GM21381 (cell line): ENCODE results near the gene PLD3.
"Not testable (repeated sequence)": the region's sequence is repeated elsewhere in the genome, so short reads cannot be mapped to it uniquely, and the experiment has no call there.

ENCODE experiments used
- ATAC-seq: cut with Tn5 transposase; IDR thresholded peaks from one replicate; pipeline ENCODE4 v1.9.1; 2021; ENCODE audit warnings: mild to moderate bottlenecking, moderate library complexity; ENCODE audit not compliant: unreplicated experiment

Gene PLD3

GRCh38 chr19:40362160-40362559 is 13.7 kb downstream of the PLD3 start:
- ATAC-seq = no peak

GRCh38 chr19:40363069-40363468 is 14.6 kb downstream of the PLD3 start:
- no peak for ATAC-seq

- ATAC-seq = no peak
Observed at GRCh38 chr19:40365010-40365409, 16.5 kb downstream of the PLD3 start.

- ATAC-seq = no peak
Observed at GRCh38 chr19:40365613-40366401, 17.3 kb downstream of the PLD3 start.

- no peak for ATAC-seq
Observed at GRCh38 chr19:40366697-40367561, 18.4 kb downstream of the PLD3 start.

- ATAC-seq = no peak
Observed at GRCh38 chr19:40367577-40368434, 19.3 kb downstream of the PLD3 start.

- no peak for ATAC-seq
Observed at GRCh38 chr19:40369797-40370196, 21.3 kb downstream of the PLD3 start.

GRCh38 chr19:40370253-40370652 is 21.8 kb downstream of the PLD3 start:
- ATAC-seq = not testable (repeated sequence)

GRCh38 chr19:40370997-40371801 is 22.7 kb downstream of the PLD3 start:
- ATAC-seq = no peak

GRCh38 chr19:40371802-40372122 is 23.3 kb downstream of the PLD3 start:
- no peak for ATAC-seq

GRCh38 chr19:40374084-40374483 is 25.6 kb downstream of the PLD3 start:
- no peak for ATAC-seq

GRCh38 chr19:40376286-40376862 is 27.9 kb downstream of the PLD3 start:
- ATAC-seq = no peak

GRCh38 chr19:40377876-40378385 is 29.4 kb downstream of the PLD3 start:
- no peak for ATAC-seq

- no peak for ATAC-seq
Observed at GRCh38 chr19:40378509-40378908, 30.0 kb downstream of the PLD3 start.

- ATAC-seq = no peak
Observed at GRCh38 chr19:40379446-40380198, 31.1 kb downstream of the PLD3 start.

GRCh38 chr19:40380199-40381037 is 31.9 kb downstream of the PLD3 start:
- ATAC-seq = no peak

GRCh38 chr19:40381321-40381720 is 32.8 kb downstream of the PLD3 start:
- ATAC-seq = no peak

GRCh38 chr19:40383668-40384248 is 35.3 kb downstream of the PLD3 start:
- ATAC-seq = no peak
